ENCODE data around the gene ANKRD28. TPM values are rescaled to one million over a fixed set of nuclear protein-coding genes. Genes with fewer than 3 reads are reported as not detected.

Gene ANKRD28
- total RNA-seq, 1 experiment from 2014 or later = 28.8 TPM

GRCh38 chr3:15707779-15708178, 90.0 kb downstream of the ANKRD28 start:
- Histone ChIP-seq H3K27ac (no peak overlapping the region), H3K4me1 (no peaks in the 10 kb centered on the region), H3K9me3 (replicated peaks) (no peaks in the 10 kb centered on the region), H3K36me3 (peaks cover 51% of the 10 kb centered on the region), H3K27me3 (no peaks in the 10 kb centered on the region), H3K4me3 (no peak overlapping the region)
- DNase-seq = no peak

GRCh38 chr3:15703346-15703745, 94.4 kb downstream of the ANKRD28 start:
- H3K27me3 ChIP-seq = no peaks in the 10 kb centered on the region
- no peaks in the 10 kb centered on the region for H3K9me3 ChIP-seq (replicated peaks)
- H3K4me1 ChIP-seq = no peaks in the 10 kb centered on the region
- DNase-seq = no peak
- peaks cover 21% of the 10 kb centered on the region for H3K36me3 ChIP-seq
- no peak overlapping the region for H3K27ac ChIP-seq
- H3K4me3 ChIP-seq = no peak overlapping the region

DNA sequence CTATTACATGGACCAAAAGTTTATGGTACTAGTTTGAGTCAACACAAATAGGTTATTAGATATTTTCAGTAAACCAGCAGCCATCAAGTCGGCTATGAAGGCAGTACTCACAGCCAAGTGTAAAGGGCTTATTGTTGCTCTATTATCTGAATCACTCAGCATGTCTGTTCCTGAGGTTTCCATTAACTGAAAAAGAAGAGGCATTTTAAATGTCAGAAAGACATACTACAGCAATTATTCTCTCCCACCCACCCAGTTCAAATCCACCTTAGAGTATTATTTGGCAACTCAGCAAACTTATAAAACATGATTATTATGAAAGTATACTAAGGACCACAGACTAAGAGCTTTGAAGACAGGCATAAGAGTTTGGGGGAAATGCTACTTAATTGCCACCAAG, 103.2 kb downstream of the ANKRD28 start:
- no peaks in the 10 kb centered on the region for H3K27me3 ChIP-seq
- H3K4me1 ChIP-seq = no peaks in the 10 kb centered on the region; the same call in 1 of the 2 replicates
- peaks cover 15% of the 10 kb centered on the region; the same call in 1 of the 2 replicates for H3K36me3 ChIP-seq
- no peaks in the 10 kb centered on the region for H3K9me3 ChIP-seq (replicated peaks)
- H3K4me3 ChIP-seq = no peak overlapping the region
- H3K27ac ChIP-seq = no peak overlapping the region
- no peak for DNase-seq

- Histone ChIP-seq H3K36me3 (peaks cover 21% of the 10 kb centered on the region), H3K4me1 (no peaks in the 10 kb centered on the region; the same call in 1 of the 2 replicates), H3K9me3 (replicated peaks) (no peaks in the 10 kb centered on the region), H3K27ac (no peak overlapping the region), H3K27me3 (no peaks in the 10 kb centered on the region), H3K4me3 (no peak overlapping the region)
- no peak for DNase-seq
Observed at GRCh38 chr3:15693355-15693754, 104.4 kb downstream of the ANKRD28 start.

DNA sequence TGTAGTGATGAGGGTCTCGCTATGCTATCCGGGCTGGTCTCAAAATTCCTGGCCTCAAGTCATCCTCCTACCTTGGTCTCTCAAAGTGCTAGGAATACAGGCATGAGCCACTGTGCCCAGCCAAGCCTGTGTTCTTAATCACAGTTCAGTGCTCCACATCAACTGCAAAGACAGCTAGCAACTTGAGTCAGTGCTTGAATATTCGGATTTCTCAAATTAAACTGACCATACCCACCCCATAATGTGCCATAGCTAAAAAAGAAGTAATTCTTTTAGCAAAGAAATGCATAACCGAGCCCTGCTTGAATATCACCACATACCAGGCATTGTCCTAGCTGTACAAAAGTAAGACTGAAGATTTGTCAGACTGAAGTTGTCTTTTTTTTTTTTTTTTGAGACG, 107.0 kb downstream of the ANKRD28 start:
- Histone ChIP-seq H3K27me3 (no peaks in the 10 kb centered on the region), H3K9me3 (replicated peaks) (no peaks in the 10 kb centered on the region), H3K36me3 (peaks cover 27% of the 10 kb centered on the region), H3K4me1 (no peaks in the 10 kb centered on the region; the same call in 1 of the 2 replicates), H3K4me3 (no peak overlapping the region), H3K27ac (no peak overlapping the region)
- no peak for DNase-seq

DNA sequence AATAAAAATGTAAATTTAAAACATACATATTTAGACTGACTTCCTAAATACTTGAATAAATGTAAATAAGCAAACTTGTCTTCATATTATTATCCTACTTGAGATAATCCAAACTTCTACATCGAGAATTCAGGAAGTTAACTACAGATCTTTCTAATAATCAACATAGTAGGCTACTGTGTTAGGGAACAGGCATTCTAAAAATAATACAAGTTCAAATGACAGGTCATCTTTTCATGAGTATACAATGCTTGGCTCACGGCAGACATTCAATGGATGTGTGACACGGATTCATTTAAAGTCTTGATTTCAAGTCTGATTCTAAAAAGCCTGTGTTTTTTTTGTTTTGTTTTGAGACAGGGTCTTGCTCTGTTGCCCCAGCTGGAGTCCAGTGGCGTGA, 107.5 kb downstream of the ANKRD28 start:
- Histone ChIP-seq H3K36me3 (peaks cover 31% of the 10 kb centered on the region), H3K4me1 (no peaks in the 10 kb centered on the region; the same call in 1 of the 2 replicates), H3K27ac (no peak overlapping the region), H3K27me3 (no peaks in the 10 kb centered on the region), H3K9me3 (replicated peaks) (no peaks in the 10 kb centered on the region), H3K4me3 (no peak overlapping the region)
- DNase-seq = no peak

DNA sequence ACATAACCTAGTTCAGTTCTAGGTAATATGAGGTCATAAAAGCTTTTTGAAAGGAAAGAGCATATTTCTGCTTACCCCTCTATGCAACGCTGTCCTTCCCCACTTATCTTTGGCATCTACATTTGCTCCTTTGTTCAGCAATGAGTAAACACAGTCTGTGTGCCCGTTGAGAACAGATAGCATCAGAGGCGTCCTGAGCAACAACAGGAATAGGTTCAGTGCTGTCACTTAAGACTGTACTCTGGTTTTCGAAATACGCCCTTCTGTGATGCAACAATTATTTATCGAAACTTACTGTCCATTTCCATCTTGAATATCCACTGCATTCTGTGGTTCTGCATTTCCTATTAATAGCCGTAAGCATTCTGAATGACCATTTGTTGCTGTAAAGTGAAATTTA, 111.9 kb downstream of the ANKRD28 start:
- H3K27ac ChIP-seq = no peak overlapping the region
- H3K9me3 ChIP-seq (replicated peaks) = no peaks in the 10 kb centered on the region
- H3K27me3 ChIP-seq = no peaks in the 10 kb centered on the region
- peaks cover 44% of the 10 kb centered on the region for H3K36me3 ChIP-seq
- no peak overlapping the region for H3K4me3 ChIP-seq
- no peaks in the 10 kb centered on the region for H3K4me1 ChIP-seq
- no peak for DNase-seq

GRCh38 chr3:15683253-15683652, 114.5 kb downstream of the ANKRD28 start:
- no peak for DNase-seq
- Histone ChIP-seq H3K4me1 (no peaks in the 10 kb centered on the region), H3K36me3 (peaks cover 42% of the 10 kb centered on the region), H3K4me3 (no peak overlapping the region), H3K27me3 (no peaks in the 10 kb centered on the region), H3K9me3 (replicated peaks) (no peaks in the 10 kb centered on the region), H3K27ac (no peak overlapping the region)

DNA sequence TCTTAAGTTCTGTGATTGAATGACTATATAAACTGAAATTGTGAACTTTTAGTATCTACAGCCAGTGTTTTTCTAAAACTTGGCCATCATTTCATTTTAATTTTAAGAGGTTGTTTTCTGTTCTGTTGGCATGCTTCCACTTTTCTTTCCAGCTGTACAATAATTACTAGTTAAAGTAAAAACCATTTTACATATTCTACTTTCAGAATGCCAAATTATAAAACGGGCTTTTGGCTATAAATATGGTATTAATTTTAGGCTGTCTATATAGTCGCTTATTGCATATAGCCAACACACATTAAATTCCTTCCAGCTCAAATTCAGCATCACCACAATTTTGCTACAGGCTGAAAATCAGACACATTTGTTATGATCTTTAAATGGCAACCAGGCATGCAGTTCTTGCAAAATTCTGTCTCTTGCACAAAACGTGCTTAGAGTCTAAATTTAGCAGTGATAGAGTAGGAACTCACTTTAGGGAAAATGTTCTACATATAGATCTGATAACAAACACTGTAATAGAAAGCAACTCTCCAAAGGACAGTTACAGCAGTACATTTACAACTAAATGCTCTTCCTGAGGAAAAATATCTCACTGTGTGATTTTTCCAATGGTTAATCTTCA, 115.1 kb downstream of the ANKRD28 start:
- H3K36me3 ChIP-seq = peaks cover 48% of the 10 kb centered on the region
- no peaks in the 10 kb centered on the region for H3K9me3 ChIP-seq (replicated peaks)
- DNase-seq = no peak
- no peak overlapping the region for H3K27ac ChIP-seq
- no peaks in the 10 kb centered on the region for H3K4me1 ChIP-seq
- no peaks in the 10 kb centered on the region for H3K27me3 ChIP-seq
- no peak overlapping the region for H3K4me3 ChIP-seq

DNA sequence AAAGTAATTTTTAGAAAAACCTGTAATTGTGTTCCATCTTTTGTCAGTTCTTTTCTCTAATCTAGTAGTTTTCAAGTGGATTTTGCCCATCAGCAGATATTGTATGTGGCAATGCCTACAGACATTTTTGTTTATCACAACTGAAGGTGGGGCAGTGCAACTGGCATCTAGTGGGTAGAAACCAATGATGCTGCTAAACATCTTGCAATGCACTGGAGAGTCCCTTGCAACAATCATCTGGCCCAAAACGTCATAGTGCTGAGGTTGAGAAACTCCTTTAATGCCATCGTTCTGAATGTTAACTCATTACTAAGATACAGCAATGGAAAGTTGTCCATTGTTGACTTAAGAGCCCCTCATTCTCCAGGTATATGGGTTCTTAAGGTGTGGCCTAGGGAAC, 116.1 kb downstream of the ANKRD28 start:
- Histone ChIP-seq H3K36me3 (peaks cover 57% of the 10 kb centered on the region), H3K4me1 (no peaks in the 10 kb centered on the region), H3K27me3 (no peaks in the 10 kb centered on the region), H3K9me3 (replicated peaks) (no peaks in the 10 kb centered on the region), H3K27ac (no peak overlapping the region), H3K4me3 (no peak overlapping the region)
- no peak for DNase-seq

DNA sequence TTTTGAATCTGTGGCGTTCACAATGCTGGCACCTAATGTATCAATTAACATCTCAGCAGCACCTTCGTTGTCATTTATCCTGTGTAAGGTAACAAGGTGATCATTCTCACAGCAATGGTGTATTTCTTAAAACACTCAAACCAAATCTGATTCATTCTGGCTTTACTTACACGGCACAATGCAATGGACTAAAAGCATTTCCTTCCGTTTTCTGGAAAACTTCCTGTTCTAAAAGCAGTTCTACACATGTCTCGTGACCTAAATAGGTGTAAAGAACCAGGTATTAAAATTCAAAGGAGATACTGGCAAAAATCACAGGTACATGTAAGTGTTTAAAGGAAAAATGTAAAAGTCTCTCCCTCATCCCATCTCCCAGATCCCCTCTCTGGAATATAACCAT, 118.5 kb downstream of the ANKRD28 start:
- Histone ChIP-seq H3K27ac (no peak overlapping the region), H3K9me3 (replicated peaks) (no peaks in the 10 kb centered on the region), H3K4me3 (no peak overlapping the region), H3K27me3 (no peaks in the 10 kb centered on the region), H3K36me3 (peaks cover 53% of the 10 kb centered on the region), H3K4me1 (no peaks in the 10 kb centered on the region)
- no peak for DNase-seq

- H3K4me3 ChIP-seq = no peak overlapping the region
- H3K36me3 ChIP-seq = peaks cover 44% of the 10 kb centered on the region
- no peaks in the 10 kb centered on the region for H3K4me1 ChIP-seq
- H3K27me3 ChIP-seq = no peaks in the 10 kb centered on the region
- no peaks in the 10 kb centered on the region for H3K9me3 ChIP-seq (replicated peaks)
- no peak overlapping the region for H3K27ac ChIP-seq
- DNase-seq = no peak
Observed at GRCh38 chr3:15676259-15676658, 121.5 kb downstream of the ANKRD28 start.

DNA sequence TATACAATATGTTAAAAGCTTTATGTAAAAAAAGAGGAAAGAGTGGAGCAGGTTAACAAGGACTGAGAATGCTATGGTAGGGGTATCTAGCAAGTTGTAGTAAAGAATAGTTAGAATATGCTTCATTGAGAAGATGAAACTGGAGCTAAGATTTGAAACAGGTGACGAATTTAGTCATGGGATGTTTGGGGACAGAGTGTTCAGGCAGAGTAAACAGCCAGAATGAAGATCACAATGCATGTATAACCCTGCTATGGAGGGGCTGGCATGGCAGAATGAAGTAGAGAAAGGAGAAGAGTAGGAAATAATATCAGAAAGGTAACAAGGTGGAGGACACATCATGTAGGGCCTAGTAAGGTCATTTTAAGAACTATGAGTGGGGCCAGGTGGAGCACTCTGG, 124.2 kb downstream of the ANKRD28 start:
- H3K9me3 ChIP-seq (replicated peaks) = no peaks in the 10 kb centered on the region
- DNase-seq = no peak
- no peak overlapping the region for H3K4me3 ChIP-seq
- no peaks in the 10 kb centered on the region for H3K27me3 ChIP-seq
- H3K36me3 ChIP-seq = peaks cover 37% of the 10 kb centered on the region
- H3K4me1 ChIP-seq = no peaks in the 10 kb centered on the region
- H3K27ac ChIP-seq = no peak overlapping the region

DNA sequence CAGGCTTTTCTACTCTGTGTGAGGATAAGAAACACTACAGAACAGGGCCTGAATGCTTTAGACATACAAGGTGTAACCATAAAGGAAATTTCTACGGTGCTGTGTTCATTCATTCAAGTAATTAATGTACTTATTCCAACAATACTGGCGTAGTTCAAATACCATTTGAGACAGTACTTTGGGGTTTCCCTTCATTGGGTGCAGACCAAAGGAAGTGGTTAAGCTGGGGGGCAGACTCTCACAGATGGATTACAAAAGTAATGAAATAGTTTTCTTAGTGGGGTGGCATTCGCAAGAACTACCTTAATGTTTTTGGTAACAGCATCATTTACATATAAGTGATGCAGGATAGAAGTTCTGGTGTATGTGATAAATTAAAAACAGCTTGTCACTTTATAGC, 130.3 kb downstream of the ANKRD28 start:
- H3K27me3 ChIP-seq = no peaks in the 10 kb centered on the region
- no peaks in the 10 kb centered on the region for H3K4me1 ChIP-seq
- H3K4me3 ChIP-seq = no peak overlapping the region
- no peak for DNase-seq
- H3K36me3 ChIP-seq = peaks cover 14% of the 10 kb centered on the region
- no peaks in the 10 kb centered on the region for H3K9me3 ChIP-seq (replicated peaks)
- no peak overlapping the region for H3K27ac ChIP-seq

DNA sequence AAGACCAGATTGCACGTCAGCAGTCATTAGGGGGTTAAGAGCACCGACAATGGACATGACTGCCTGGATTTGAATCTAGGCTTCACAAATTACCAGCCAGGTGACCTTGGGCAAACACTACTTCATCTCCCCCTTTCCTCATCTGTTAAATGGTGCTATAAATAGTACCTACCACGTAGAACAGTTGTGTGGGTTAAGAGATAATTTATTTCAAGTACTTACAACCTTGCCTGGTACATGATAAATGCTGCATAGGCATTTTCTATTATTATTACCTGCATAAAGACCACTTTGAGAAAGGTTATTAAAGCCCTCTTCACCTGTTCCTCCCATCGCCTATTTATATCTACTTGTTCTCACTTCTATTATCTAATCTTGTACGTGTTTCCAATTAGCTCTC, 131.5 kb downstream of the ANKRD28 start:
- Histone ChIP-seq H3K4me3 (no peak overlapping the region), H3K27me3 (no peaks in the 10 kb centered on the region), H3K27ac (no peak overlapping the region), H3K4me1 (no peaks in the 10 kb centered on the region), H3K9me3 (replicated peaks) (no peaks in the 10 kb centered on the region), H3K36me3 (peaks cover 14% of the 10 kb centered on the region)
- no peak for DNase-seq

DNA sequence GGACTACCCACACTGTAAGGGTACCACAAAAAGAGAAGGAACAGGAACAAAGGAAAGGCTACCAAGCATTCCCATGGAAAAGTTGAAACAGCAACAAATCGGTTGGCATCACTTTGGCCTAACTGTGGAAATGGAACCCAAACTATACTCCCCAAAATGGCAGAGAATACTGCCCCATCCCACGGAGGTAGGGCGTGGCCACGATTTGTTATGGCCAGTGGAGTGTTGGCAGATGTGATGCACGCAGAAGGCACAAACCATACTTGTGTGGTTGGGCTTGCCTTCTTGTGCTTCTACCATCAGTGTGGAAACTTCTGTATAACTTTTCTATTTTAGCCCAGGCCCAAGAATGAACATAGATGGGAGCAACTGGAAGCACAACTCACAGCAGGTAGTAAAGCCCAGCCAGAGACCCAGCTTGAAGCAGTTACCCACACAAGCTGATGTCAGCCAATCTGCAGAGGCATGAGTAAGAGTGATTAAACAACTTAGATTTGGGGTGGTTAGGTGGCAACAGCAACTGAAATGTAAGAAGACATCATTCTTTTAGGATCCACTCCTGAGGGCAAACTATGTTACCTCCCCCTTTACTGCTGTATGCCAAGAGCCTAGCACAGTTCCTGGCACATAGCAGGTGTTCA, 132.1 kb downstream of the ANKRD28 start:
- H3K36me3 ChIP-seq = peaks cover 14% of the 10 kb centered on the region
- DNase-seq = no peak
- no peaks in the 10 kb centered on the region for H3K9me3 ChIP-seq (replicated peaks)
- no peak overlapping the region for H3K27ac ChIP-seq
- H3K27me3 ChIP-seq = no peaks in the 10 kb centered on the region
- no peaks in the 10 kb centered on the region for H3K4me1 ChIP-seq
- H3K4me3 ChIP-seq = no peak overlapping the region
